Measurements from ENCODE around the gene DNAH7. TPM values are rescaled to one million over a fixed set of nuclear protein-coding genes. Genes with fewer than 3 reads are reported as not detected.
A peak's percentile ranks its signal among the peaks of the same experiment; 100 is the strongest.

The DNAH7 gene
- total and polyA plus RNA-seq, 2 of the 13 experiments (the other 11 are each of a cell fraction or from before 2014, with no cell fraction given): 0.09 TPM; not detected in 1

GRCh38 chr2:195721042-195721441, 347.6 kb downstream of the DNAH7 start:
- Histone ChIP-seq H4K20me1 (ENCODE audit: insufficient read depth, low read length) (no peaks in the 10 kb centered on the region), H3K27me3 (ENCODE audit: control insufficient read depth in 1 of 2, insufficient read depth in 2 of 2, low read length in 2 of 2) (no peaks in the 10 kb centered on the region), H3K9ac (ENCODE audit: insufficient read depth, low read depth, low read length) (no peak overlapping the region), H3K36me3 (replicated peaks in 1 of 2; ENCODE audit: control insufficient read depth in 1 of 2, insufficient read depth in 2 of 2, low read length in 2 of 2) (peaks cover 1 to 6% of the 10 kb centered on the region in 2 experiments; a peak in 2 of 5 replicates), H3K79me2 (ENCODE audit: insufficient read depth, low read length) (no peaks in the 10 kb centered on the region), H3K4me3 (replicated peaks in 1 of 3; ENCODE audit: insufficient read depth in 1 of 3, low read depth in 2 of 3, low read length in 3 of 3) (no peak overlapping the region), H3K4me2 (ENCODE audit: low read depth, low read length) (no peak overlapping the region), H3K4me1 (ENCODE audit: insufficient read depth, low read length) (no peaks in the 10 kb centered on the region), H3K9me3 (ENCODE audit: low read length) (no peaks in the 10 kb centered on the region), H3K27ac (ENCODE audit: extremely low read length, insufficient read depth, low read length) (no peak overlapping the region), H2AFZ (ENCODE audit: low read length) (no peak overlapping the region)
- in situ Hi-C loops (cut with HindIII; ENCODE audit: extremely low pct_ligation_motif_present, low pct_unique_long_range_greater_than_20kb): no loop called here
- CTCF ChIA-PET (ENCODE audit: low intra/inter-chr PET ratio, low total read pairs): no interaction called here
- WGBS (ENCODE audit: low lambda C conversion rate): 92% methylated on average over 2 of the region's 2 CpGs
- no peak for TF ChIP-seq ZNF670 (CRISPR knock-in tag; IDR thresholded peaks at IDR 0.05; ENCODE audit: borderline replicate concordance)
- intact Hi-C loops (cut with micrococcal nuclease; ENCODE audit: unreplicated experiment): no loop called here
- no peak for FAIRE-seq
- no TSS peak for BruUV-seq (replicated peaks)
- POLR2A ChIA-PET: no interaction called here
- ATAC-seq: no peak
- DNase-seq (ENCODE audit: low spot score): no peak

GRCh38 chr2:195716466-195716865, 352.2 kb downstream of the DNAH7 start:
- TF ChIP-seq MAFK (conservative IDR thresholded peaks at IDR 0.05 in 1 of 2, IDR thresholded peaks at IDR 0.05 in 1 of 2; ENCODE audit: low read length in 2 of 2): peak; percentile 60 to 74
- peak; percentile 69; the same call in 1 of the 2 replicates for TF ChIP-seq MAFF (IDR thresholded peaks at IDR 0.05; ENCODE audit: low read depth, low read length)
- TF ChIP-seq ZNF432 (CRISPR knock-in tag; IDR thresholded peaks at IDR 0.05; ENCODE audit: borderline replicate concordance): no peak
- H2AFZ ChIP-seq (ENCODE audit: low read length): no peak overlapping the region
- intact Hi-C loops (cut with micrococcal nuclease; ENCODE audit: unreplicated experiment) (no loop called here), in situ Hi-C loops (cut with HindIII; ENCODE audit: extremely low pct_ligation_motif_present, low pct_unique_long_range_greater_than_20kb) (no loop called here)
- H3K36me3 ChIP-seq (replicated peaks in 1 of 2; ENCODE audit: control insufficient read depth in 1 of 2, insufficient read depth in 2 of 2, low read length in 2 of 2): peaks cover 0 to 1% of the 10 kb centered on the region in 2 experiments; a peak in 1 of 5 replicates
- no peak overlapping the region for H3K4me2 ChIP-seq (ENCODE audit: low read depth, low read length)
- H3K9me3 ChIP-seq (ENCODE audit: low read length): no peaks in the 10 kb centered on the region
- H3K9ac ChIP-seq (ENCODE audit: insufficient read depth, low read depth, low read length): no peak overlapping the region
- no peaks in the 10 kb centered on the region for H4K20me1 ChIP-seq (ENCODE audit: insufficient read depth, low read length)
- no TSS peak for BruUV-seq (replicated peaks)
- no peaks in the 10 kb centered on the region for H3K79me2 ChIP-seq (ENCODE audit: insufficient read depth, low read length)
- ChIA-PET CTCF (ENCODE audit: low intra/inter-chr PET ratio, low total read pairs) (no interaction called here), POLR2A (no interaction called here)
- no peak overlapping the region for H3K4me3 ChIP-seq (replicated peaks in 1 of 3; ENCODE audit: insufficient read depth in 1 of 3, low read depth in 2 of 3, low read length in 3 of 3)
- no peak overlapping the region for H3K27ac ChIP-seq (ENCODE audit: extremely low read length, insufficient read depth, low read length)
- H3K27me3 ChIP-seq (ENCODE audit: control insufficient read depth in 1 of 2, insufficient read depth in 2 of 2, low read length in 2 of 2): no peaks in the 10 kb centered on the region
- H3K4me1 ChIP-seq (ENCODE audit: insufficient read depth, low read length): no peaks in the 10 kb centered on the region
- DNase-seq (ENCODE audit: low spot score) (no peak), FAIRE-seq (no peak), ATAC-seq (no peak)
- WGBS (ENCODE audit: low lambda C conversion rate): 96% methylated on average over 4 of the region's 4 CpGs

All from HepG2 (cell line).